22Rv1 (cell line): Measurements from ENCODE around the gene SYN1.

Experiments
- ZFX ChIP-seq: fragments of 450-650 bp; IDR thresholded peaks from 2 replicates; pipeline ENCODE4 v1.6.1; 2017; ENCODE audit warnings: antibody characterized with exemption, borderline replicate concordance
- TF ChIP-seq, protein P1 (sequence below): fragments of 450-650 bp; IDR thresholded peaks from 2 replicates; pipeline ENCODE4 v1.5.1; 2017; ENCODE audit warnings: mild to moderate bottlenecking

DNA sequence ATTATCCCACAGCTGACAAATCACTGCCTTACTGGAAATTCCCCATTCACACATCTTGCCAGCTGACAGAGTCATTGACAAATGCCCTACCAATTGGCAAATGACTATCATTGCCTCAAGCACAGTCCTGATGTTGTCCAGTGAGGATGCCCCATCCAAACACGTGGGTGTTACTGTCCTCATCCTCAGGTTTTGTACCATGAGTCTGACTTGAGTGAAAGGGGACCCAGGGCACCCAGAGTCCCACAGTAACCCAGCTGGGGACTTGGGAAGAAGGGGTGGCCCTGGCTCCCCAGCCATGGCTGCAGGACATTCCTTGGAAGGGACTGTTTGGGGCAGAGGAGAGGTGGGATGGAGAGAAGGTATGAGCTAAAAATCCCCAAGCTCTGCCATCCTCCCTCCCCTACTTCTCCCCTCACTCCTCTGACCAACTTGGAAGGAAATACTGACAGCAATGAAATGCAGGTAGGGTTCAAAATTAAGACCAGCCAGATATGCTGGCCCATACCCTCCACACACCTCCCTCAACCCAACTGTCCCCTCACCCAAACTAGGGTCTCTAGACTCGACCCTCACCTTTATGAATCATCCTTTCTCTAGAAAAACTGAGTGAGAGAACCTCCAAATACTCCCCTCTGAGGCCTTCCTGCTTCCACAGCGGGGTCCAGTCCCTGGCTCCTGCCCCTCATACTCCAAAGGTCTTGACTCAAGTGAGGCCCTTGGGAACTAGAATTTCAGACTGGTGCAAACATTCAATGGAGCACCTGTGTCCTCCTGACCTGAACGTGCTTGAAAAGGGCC is 32.4 kb downstream of the SYN1 start:
- TF ChIP-seq, protein P1, sequence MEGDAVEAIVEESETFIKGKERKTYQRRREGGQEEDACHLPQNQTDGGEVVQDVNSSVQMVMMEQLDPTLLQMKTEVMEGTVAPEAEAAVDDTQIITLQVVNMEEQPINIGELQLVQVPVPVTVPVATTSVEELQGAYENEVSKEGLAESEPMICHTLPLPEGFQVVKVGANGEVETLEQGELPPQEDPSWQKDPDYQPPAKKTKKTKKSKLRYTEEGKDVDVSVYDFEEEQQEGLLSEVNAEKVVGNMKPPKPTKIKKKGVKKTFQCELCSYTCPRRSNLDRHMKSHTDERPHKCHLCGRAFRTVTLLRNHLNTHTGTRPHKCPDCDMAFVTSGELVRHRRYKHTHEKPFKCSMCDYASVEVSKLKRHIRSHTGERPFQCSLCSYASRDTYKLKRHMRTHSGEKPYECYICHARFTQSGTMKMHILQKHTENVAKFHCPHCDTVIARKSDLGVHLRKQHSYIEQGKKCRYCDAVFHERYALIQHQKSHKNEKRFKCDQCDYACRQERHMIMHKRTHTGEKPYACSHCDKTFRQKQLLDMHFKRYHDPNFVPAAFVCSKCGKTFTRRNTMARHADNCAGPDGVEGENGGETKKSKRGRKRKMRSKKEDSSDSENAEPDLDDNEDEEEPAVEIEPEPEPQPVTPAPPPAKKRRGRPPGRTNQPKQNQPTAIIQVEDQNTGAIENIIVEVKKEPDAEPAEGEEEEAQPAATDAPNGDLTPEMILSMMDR = no peak
- TF ChIP-seq ZFX = no peak
